ENCODE results near the gene LRBA. TPM values are rescaled to one million over a fixed set of nuclear protein-coding genes. Genes with fewer than 3 reads are reported as not detected.

LRBA gene
- total RNA-seq, 1 experiment from 2014 or later, result 69.1 TPM

- ATAC-seq (no peak), DNase-seq (ENCODE audit: low spot score) (no peak)
- Mint-ChIP-seq H3K9me3 (no peaks in the 10 kb centered on the region), H3K27ac (no peak overlapping the region), H3K27me3 (ENCODE audit: low read depth) (no peaks in the 10 kb centered on the region), H3K4me1 (peaks cover 19% of the 10 kb centered on the region), H3K4me3 (no peak overlapping the region), H3K36me3 (no peaks in the 10 kb centered on the region)
- TF ChIP-seq KAT7 (CRISPR knock-in tag; IDR thresholded peaks at IDR 0.05; ENCODE audit: borderline replicate concordance) (no peak), ZBTB21 (CRISPR knock-in tag; IDR thresholded peaks at IDR 0.05; ENCODE audit: borderline replicate concordance) (no peak), SOX15 (CRISPR knock-in tag; IDR thresholded peaks at IDR 0.05) (no peak), ETV6 (CRISPR knock-in tag; IDR thresholded peaks at IDR 0.05) (no peak), SMAD3 (CRISPR knock-in tag; IDR thresholded peaks at IDR 0.05; ENCODE audit: borderline replicate concordance) (no peak), CDX4 (CRISPR knock-in tag; IDR thresholded peaks at IDR 0.05; ENCODE audit: borderline replicate concordance) (no peak), ZNF121 (CRISPR knock-in tag; IDR thresholded peaks at IDR 0.05) (no peak), GABPB1 (CRISPR knock-in tag; IDR thresholded peaks at IDR 0.05) (no peak), ATF1 (CRISPR knock-in tag; IDR thresholded peaks at IDR 0.05) (no peak), FOXK1 (CRISPR knock-in tag; IDR thresholded peaks at IDR 0.05) (no peak), CTCF (IDR thresholded peaks at IDR 0.05) (no peak), PREB (CRISPR knock-in tag; IDR thresholded peaks at IDR 0.05; ENCODE audit: borderline replicate concordance) (no peak), ATF2 (CRISPR knock-in tag; IDR thresholded peaks at IDR 0.05; ENCODE audit: borderline replicate concordance, low read depth) (no peak), ZNF317 (CRISPR knock-in tag; IDR thresholded peaks at IDR 0.05; ENCODE audit: borderline replicate concordance, low read depth) (no peak), NFATC4 (CRISPR knock-in tag; IDR thresholded peaks at IDR 0.05) (no peak), TCF7 (CRISPR knock-in tag; IDR thresholded peaks at IDR 0.05; ENCODE audit: low read depth) (no peak)
- ChIA-PET POLR2A (no interaction called here), CTCF (interaction anchor here (1.7 kb wide), 1 partner anchor 16 kb away, joined by 5 read pairs; no protein-coding TSS in a partner anchor)
Observed at GRCh38 chr4:150944660-150945059, 70.4 kb downstream of the LRBA start.

GRCh38 chr4:150943818-150944217 is 71.3 kb downstream of the LRBA start:
- POLR2A ChIA-PET, result interaction anchor here (0.6 kb wide), 2 partner anchors 21 to 64 kb away, joined by 3 to 4 read pairs; no protein-coding TSS in a partner anchor
- no peak for DNase-seq (ENCODE audit: low spot score)
- CTCF ChIA-PET, result interaction anchor here (1.7 kb wide), 1 partner anchor 17 kb away, joined by 5 read pairs; no protein-coding TSS in a partner anchor

More at GRCh38 chr4:150943818-150944217, 71.3 kb downstream of the LRBA start:
- Mint-ChIP-seq H3K36me3 (no peaks in the 10 kb centered on the region), H3K4me3 (no peak overlapping the region), H3K27ac (peak overlapping the region; percentile 41), H3K27me3 (ENCODE audit: low read depth) (no peaks in the 10 kb centered on the region), H3K4me1 (peaks cover 27% of the 10 kb centered on the region), H3K9me3 (no peaks in the 10 kb centered on the region)
- ATAC-seq, result no peak
- TF ChIP-seq CTCF (IDR thresholded peaks at IDR 0.05) (no peak), NR3C1 (CRISPR knock-in tag; conservative IDR thresholded peaks at IDR 0.05; ENCODE audit: low read depth) (no peak), OVOL2 (CRISPR knock-in tag; IDR thresholded peaks at IDR 0.05; ENCODE audit: borderline replicate concordance) (no peak)
